ENCODE measurements around the gene TPRA1.
A peak's percentile ranks its signal among the peaks of the same experiment; 100 is the strongest.

The TPRA1 gene

GRCh38 chr3:127590593-127591465, at the start of gene TPRA1:
TSS of gene TPRA1 (minus strand) at chr3:127590733. CDS start at chr3:127580146, 10,587 bp downstream.
- DNase-seq: peak; percentile 99

GRCh38 chr3:127640042-127640355, 49.5 kb upstream of the TPRA1 start:
- DNase-seq: no peak

GRCh38 chr3:127639173-127640041, 48.9 kb upstream of the TPRA1 start:
- peak; percentile 18 for DNase-seq

- DNase-seq: no peak
Measured at GRCh38 chr3:127637971-127638370, 47.4 kb upstream of the TPRA1 start.

- DNase-seq: no peak
Measured at GRCh38 chr3:127637546-127637945, 47.0 kb upstream of the TPRA1 start.

- DNase-seq: no peak
Measured at GRCh38 chr3:127634653-127635052, 44.1 kb upstream of the TPRA1 start.

GRCh38 chr3:127632035-127632820, 41.7 kb upstream of the TPRA1 start:
- no peak for DNase-seq

- DNase-seq: no peak
Measured at GRCh38 chr3:127630811-127631714, 40.5 kb upstream of the TPRA1 start.

GRCh38 chr3:127629467-127630403, 39.2 kb upstream of the TPRA1 start:
- no peak for DNase-seq

GRCh38 chr3:127628788-127629466, 38.4 kb upstream of the TPRA1 start, which contains the start of gene PODXL2:
TSS of gene PODXL2 (plus strand) at chr3:127629185. CDS start at chr3:127629220, 35 bp downstream.
- peak; percentile 44 for DNase-seq

GRCh38 chr3:127628426-127628787, 37.9 kb upstream of the TPRA1 start:
- no peak for DNase-seq

- DNase-seq: peak; percentile 70
Measured at GRCh38 chr3:127625821-127626220, 35.3 kb upstream of the TPRA1 start.

GRCh38 chr3:127624063-127624462, 33.5 kb upstream of the TPRA1 start:
- no peak for DNase-seq

GRCh38 chr3:127622772-127623576, 32.4 kb upstream of the TPRA1 start:
- DNase-seq: no peak

- DNase-seq: no peak
Measured at GRCh38 chr3:127622031-127622430, 31.5 kb upstream of the TPRA1 start.

- DNase-seq: no peak
Measured at GRCh38 chr3:127620637-127621375, 30.3 kb upstream of the TPRA1 start.

- DNase-seq: no peak
Measured at GRCh38 chr3:127618891-127619290, 28.4 kb upstream of the TPRA1 start.

GRCh38 chr3:127616836-127617605, 26.5 kb upstream of the TPRA1 start:
- DNase-seq: no peak

Measured in fibroblast of upper back skin (primary cell).